ENCODE results near the gene NR1I2.

The NR1I2 gene

DNA sequence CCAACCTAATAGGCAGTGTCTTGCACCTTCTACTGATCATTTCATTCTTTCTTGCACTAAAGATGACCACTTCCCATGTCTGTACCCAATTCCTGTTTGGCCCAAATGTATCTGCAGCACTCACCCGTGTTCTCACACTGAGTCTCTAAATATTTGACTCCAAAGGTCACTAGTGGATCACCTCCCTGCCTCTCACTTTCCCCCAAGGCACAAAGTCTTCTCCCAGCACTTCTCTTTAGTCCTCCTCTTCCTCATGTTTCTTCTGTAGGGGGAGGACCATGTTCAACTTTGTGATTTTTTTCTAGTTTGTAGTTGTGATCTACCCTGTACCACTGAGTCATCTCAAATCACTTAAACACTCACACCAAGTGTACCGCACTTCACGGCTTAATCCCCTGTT lies 13.9 kb downstream of the NR1I2 start:
- Histone ChIP-seq H3K27me3 (ENCODE audit: insufficient read depth, low read length, poor library complexity, severe bottlenecking) (no peaks in the 10 kb centered on the region), H4K20me1 (ENCODE audit: insufficient read depth, low read length, poor library complexity, severe bottlenecking) (no peaks in the 10 kb centered on the region), H3K4me3 (ENCODE audit: low read length, poor library complexity, severe bottlenecking) (no peak overlapping the region), H3F3A (ENCODE audit: low read depth) (no peaks in the 10 kb centered on the region), H3K4me2 (ENCODE audit: low read depth, low read length, poor library complexity, severe bottlenecking) (no peak overlapping the region), H3K36me3 (ENCODE audit: insufficient read depth, low read length) (no peaks in the 10 kb centered on the region), H2AFZ (ENCODE audit: low read length) (no peak overlapping the region), H3K9ac (ENCODE audit: low read depth, low read length, poor library complexity, severe bottlenecking) (no peak overlapping the region), H3K9me2 (replicated peaks; ENCODE audit: low read depth, low read length) (no peaks in the 10 kb centered on the region), H3K4me1 (ENCODE audit: insufficient read depth, low read length, poor library complexity, severe bottlenecking) (no peaks in the 10 kb centered on the region), H3K9me3 (ENCODE audit: insufficient read depth, low read depth, low read length) (no peaks in the 10 kb centered on the region), H3K79me2 (ENCODE audit: insufficient read depth, low read length) (no peaks in the 10 kb centered on the region)
- TF ChIP-seq, protein P1, sequence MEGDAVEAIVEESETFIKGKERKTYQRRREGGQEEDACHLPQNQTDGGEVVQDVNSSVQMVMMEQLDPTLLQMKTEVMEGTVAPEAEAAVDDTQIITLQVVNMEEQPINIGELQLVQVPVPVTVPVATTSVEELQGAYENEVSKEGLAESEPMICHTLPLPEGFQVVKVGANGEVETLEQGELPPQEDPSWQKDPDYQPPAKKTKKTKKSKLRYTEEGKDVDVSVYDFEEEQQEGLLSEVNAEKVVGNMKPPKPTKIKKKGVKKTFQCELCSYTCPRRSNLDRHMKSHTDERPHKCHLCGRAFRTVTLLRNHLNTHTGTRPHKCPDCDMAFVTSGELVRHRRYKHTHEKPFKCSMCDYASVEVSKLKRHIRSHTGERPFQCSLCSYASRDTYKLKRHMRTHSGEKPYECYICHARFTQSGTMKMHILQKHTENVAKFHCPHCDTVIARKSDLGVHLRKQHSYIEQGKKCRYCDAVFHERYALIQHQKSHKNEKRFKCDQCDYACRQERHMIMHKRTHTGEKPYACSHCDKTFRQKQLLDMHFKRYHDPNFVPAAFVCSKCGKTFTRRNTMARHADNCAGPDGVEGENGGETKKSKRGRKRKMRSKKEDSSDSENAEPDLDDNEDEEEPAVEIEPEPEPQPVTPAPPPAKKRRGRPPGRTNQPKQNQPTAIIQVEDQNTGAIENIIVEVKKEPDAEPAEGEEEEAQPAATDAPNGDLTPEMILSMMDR (conservative IDR thresholded peaks at IDR 0.05; ENCODE audit: low read length) = no peak
- TF ChIP-seq EZH2phosphoT487 (IDR thresholded peaks at IDR 0.05; ENCODE audit: borderline replicate concordance) = no peak

DNA sequence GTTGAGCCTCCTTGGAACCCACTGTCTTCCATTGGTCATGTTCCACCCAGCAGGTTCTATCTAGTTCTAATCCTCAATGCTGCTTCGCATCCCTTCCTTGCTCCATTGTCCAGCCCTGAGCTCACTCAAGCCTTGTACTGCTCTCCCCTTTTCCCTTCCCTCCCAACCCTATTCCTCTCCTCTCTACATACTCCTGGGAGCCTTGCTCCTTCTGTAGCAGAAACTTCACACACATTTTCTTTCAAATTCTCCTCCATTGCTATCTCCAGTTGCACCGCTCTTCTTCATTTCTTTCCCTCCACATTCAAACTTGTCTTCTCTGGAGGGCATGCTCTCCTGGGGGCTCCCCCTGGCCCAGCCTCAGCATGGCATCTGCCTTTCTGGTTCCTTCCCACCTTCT lies 14.5 kb downstream of the NR1I2 start:
- TF ChIP-seq, protein P1 (conservative IDR thresholded peaks at IDR 0.05; ENCODE audit: low read length) = no peak
- TF ChIP-seq EZH2phosphoT487 (IDR thresholded peaks at IDR 0.05; ENCODE audit: borderline replicate concordance) = no peak
- H3K9me2 ChIP-seq (replicated peaks; ENCODE audit: low read depth, low read length) = no peaks in the 10 kb centered on the region

DNA sequence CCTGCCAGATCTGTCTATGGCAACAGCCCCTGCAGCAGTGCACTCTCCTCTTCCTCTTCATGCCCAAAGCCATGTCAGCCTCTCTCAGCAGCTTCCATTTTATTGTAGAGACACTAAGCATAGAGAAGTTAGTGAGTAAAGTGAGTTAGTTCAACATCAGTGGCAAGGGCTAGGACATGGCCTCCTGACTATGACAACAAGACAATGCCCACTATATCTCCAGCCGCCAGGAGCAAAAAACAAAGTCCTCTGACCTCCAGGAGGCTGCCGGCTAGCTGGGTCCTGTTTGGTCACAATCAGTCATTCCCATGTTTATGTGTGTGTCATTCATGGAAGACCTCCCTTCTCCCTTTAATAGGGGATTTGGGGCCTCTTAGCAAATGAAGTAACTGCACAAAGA lies 14.9 kb downstream of the NR1I2 start:
- Histone ChIP-seq H3K4me1 (ENCODE audit: insufficient read depth, low read length, poor library complexity, severe bottlenecking) (no peaks in the 10 kb centered on the region), H3F3A (ENCODE audit: low read depth) (no peaks in the 10 kb centered on the region), H3K79me2 (ENCODE audit: insufficient read depth, low read length) (no peaks in the 10 kb centered on the region), H3K4me2 (ENCODE audit: low read depth, low read length, poor library complexity, severe bottlenecking) (no peak overlapping the region), H3K9me2 (replicated peaks; ENCODE audit: low read depth, low read length) (no peaks in the 10 kb centered on the region), H3K9ac (ENCODE audit: low read depth, low read length, poor library complexity, severe bottlenecking) (no peak overlapping the region), H2AFZ (ENCODE audit: low read length) (no peak overlapping the region), H4K20me1 (ENCODE audit: insufficient read depth, low read length, poor library complexity, severe bottlenecking) (no peaks in the 10 kb centered on the region), H3K27me3 (ENCODE audit: insufficient read depth, low read length, poor library complexity, severe bottlenecking) (no peaks in the 10 kb centered on the region), H3K9me3 (ENCODE audit: insufficient read depth, low read depth, low read length) (no peaks in the 10 kb centered on the region), H3K36me3 (ENCODE audit: insufficient read depth, low read length) (no peaks in the 10 kb centered on the region), H3K4me3 (ENCODE audit: low read length, poor library complexity, severe bottlenecking) (no peak overlapping the region)
- TF ChIP-seq EZH2phosphoT487 (IDR thresholded peaks at IDR 0.05; ENCODE audit: borderline replicate concordance) = no peak
- TF ChIP-seq, protein P1 (conservative IDR thresholded peaks at IDR 0.05; ENCODE audit: low read length) = no peak

More for the DNA sequence above, 14.5 kb downstream of the NR1I2 start:
- no peaks in the 10 kb centered on the region for H3K36me3 ChIP-seq (ENCODE audit: insufficient read depth, low read length)
- no peak overlapping the region for H3K4me3 ChIP-seq (ENCODE audit: low read length, poor library complexity, severe bottlenecking)
- no peak overlapping the region for H2AFZ ChIP-seq (ENCODE audit: low read length)
- H3K4me1 ChIP-seq (ENCODE audit: insufficient read depth, low read length, poor library complexity, severe bottlenecking) = no peaks in the 10 kb centered on the region
- no peaks in the 10 kb centered on the region for H3K79me2 ChIP-seq (ENCODE audit: insufficient read depth, low read length)
- no peak overlapping the region for H3K9ac ChIP-seq (ENCODE audit: low read depth, low read length, poor library complexity, severe bottlenecking)
- no peaks in the 10 kb centered on the region for H3K9me3 ChIP-seq (ENCODE audit: insufficient read depth, low read depth, low read length)
- H3K27me3 ChIP-seq (ENCODE audit: insufficient read depth, low read length, poor library complexity, severe bottlenecking) = no peaks in the 10 kb centered on the region
- H4K20me1 ChIP-seq (ENCODE audit: insufficient read depth, low read length, poor library complexity, severe bottlenecking) = no peaks in the 10 kb centered on the region
- no peak overlapping the region for H3K4me2 ChIP-seq (ENCODE audit: low read depth, low read length, poor library complexity, severe bottlenecking)
- no peaks in the 10 kb centered on the region for H3F3A ChIP-seq (ENCODE audit: low read depth)
